HG02943 (cell line): Measurements from ENCODE around the gene ARAP3.
A peak's percentile ranks its signal among the peaks of the same experiment; 100 is the strongest.

Source experiments
- ATAC-seq: cut with Tn5 transposase; IDR thresholded peaks from one replicate; pipeline ENCODE4 v1.9.1; 2021; ENCODE audit warnings: mild to moderate bottlenecking, low read depth, moderate library complexity; ENCODE audit not compliant: unreplicated experiment

Gene ARAP3

GRCh38 chr5:141701360-141702119 lies 19.5 kb upstream of the ARAP3 start:
- ATAC-seq, result peak; percentile 54

- ATAC-seq, result no peak
Measured at GRCh38 chr5:141697586-141697985, 15.6 kb upstream of the ARAP3 start.

GRCh38 chr5:141696431-141696830 lies 14.4 kb upstream of the ARAP3 start:
- no peak for ATAC-seq

GRCh38 chr5:141695627-141696215 lies 13.7 kb upstream of the ARAP3 start:
- no peak for ATAC-seq

- no peak for ATAC-seq
Measured at GRCh38 chr5:141694479-141694878, 12.4 kb upstream of the ARAP3 start.

GRCh38 chr5:141692919-141693725 lies 11.1 kb upstream of the ARAP3 start:
- no peak for ATAC-seq

- ATAC-seq, result no peak
Measured at GRCh38 chr5:141692533-141692888, 10.5 kb upstream of the ARAP3 start.

GRCh38 chr5:141691867-141692532 lies 10.0 kb upstream of the ARAP3 start:
- ATAC-seq, result peak; percentile 79

- ATAC-seq, result no peak
Measured at GRCh38 chr5:141691286-141691866, 9.3 kb upstream of the ARAP3 start.

GRCh38 chr5:141686648-141687416 lies 4.8 kb upstream of the ARAP3 start:
- ATAC-seq, result no peak

- no peak for ATAC-seq
Measured at GRCh38 chr5:141685591-141685990, 3.6 kb upstream of the ARAP3 start.

- ATAC-seq, result no peak
Measured at GRCh38 chr5:141683596-141684141, 1.6 kb upstream of the ARAP3 start.

- no peak for ATAC-seq
Measured at GRCh38 chr5:141681295-141681694, 735 bp downstream of the ARAP3 start.

- ATAC-seq, result no peak
Measured at GRCh38 chr5:141680751-141681201, 1.3 kb downstream of the ARAP3 start.

GRCh38 chr5:141680178-141680577 lies 1.9 kb downstream of the ARAP3 start:
- no peak for ATAC-seq

- ATAC-seq, result no peak
Measured at GRCh38 chr5:141677415-141677814, 4.6 kb downstream of the ARAP3 start.

- no peak for ATAC-seq
Measured at GRCh38 chr5:141675672-141676071, 6.4 kb downstream of the ARAP3 start.

- ATAC-seq, result no peak
Measured at GRCh38 chr5:141674747-141675146, 7.3 kb downstream of the ARAP3 start.
